IMR-90 (cell line): ENCODE measurements around the gene TYRP1. TPM values are rescaled to one million over a fixed set of nuclear protein-coding genes. Genes with fewer than 3 reads are reported as not detected.

Experiments used
- ATAC-seq: fragments of 200-7000 bp; cut with Tn5 transposase; 2 replicates; pipeline ENCODE4 v1.9.1; 2020; ENCODE audit warnings: low read depth, mild to moderate bottlenecking, moderate library complexity
- BruUV-seq: library from RNA; stranded (reverse); fragments of 400-500 nt; replicated peaks from 2 replicates; lab custom pipeline; 2021; lab: Mats Ljungman, UMichigan
- CTCF ChIA-PET: fragments of 300-600 bp; formaldehyde crosslinking; extraction: SDS; loops from one replicate; lab custom pipeline; 2021; ENCODE audit warnings: antibody characterized with exemption; lab: Yijun Ruan, JAX
- POLR2A ChIA-PET: fragments of 300-600 bp; sonication (Branson Sonifier 250); formaldehyde crosslinking; loops from one replicate; lab custom pipeline; 2022; ENCODE audit warnings: antibody characterized with exemption; ENCODE audit not compliant: unreplicated experiment; lab: Charles Lee
- DNase-seq: peaks from one replicate; pipeline ENCODE4 v3.0.0; 2013
- H2AFZ ChIP-seq: replicated peaks from 2 replicates; pipeline ENCODE3; 2013; ENCODE audit warnings: low read length, mild to moderate bottlenecking; ENCODE audit not compliant: poor library complexity
- H2AK5ac ChIP-seq: 2 replicates; pipeline ENCODE4 v1.6.1; 2013; ENCODE audit warnings: low read depth, low read length, inconsistent platforms
- H2AK9ac ChIP-seq: replicated peaks from 2 replicates; pipeline ENCODE3; 2013; ENCODE audit warnings: mild to moderate bottlenecking, low read depth, low read length, moderate library complexity; ENCODE audit not compliant: poor library complexity
- H2BK120ac ChIP-seq: 2 replicates; pipeline ENCODE4 v1.6.1; 2013; ENCODE audit warnings: low read depth, low read length, inconsistent platforms
- H2BK15ac ChIP-seq: 3 replicates; pipeline ENCODE4 v1.6.1; 2013; ENCODE audit warnings: low read depth, low read length, inconsistent platforms
- H2BK20ac ChIP-seq: 2 replicates; pipeline ENCODE4 v1.6.1; 2013; ENCODE audit warnings: low read depth, mild to moderate bottlenecking, inconsistent platforms, low read length, moderate library complexity
- H2BK5ac ChIP-seq: 2 replicates; pipeline ENCODE4 v1.6.1; 2013; ENCODE audit warnings: mild to moderate bottlenecking, low read depth, low read length, inconsistent platforms; ENCODE audit not compliant: poor library complexity, severe bottlenecking
- H3K14ac ChIP-seq: replicated peaks from 2 replicates; pipeline ENCODE4 v1.6.1; 2013; ENCODE audit warnings: low read depth, low read length, inconsistent platforms
- H3K18ac ChIP-seq: 2 replicates; pipeline ENCODE4 v1.6.1; 2013; ENCODE audit warnings: low read depth, low read length, control low read depth
- H3K23ac ChIP-seq: 2 replicates; pipeline ENCODE4 v1.6.1; 2013; ENCODE audit warnings: low read depth, low read length, inconsistent platforms
- H3K27ac ChIP-seq: 2 replicates; pipeline ENCODE4 v1.5.1; 2013; ENCODE audit warnings: mild to moderate bottlenecking, control low read depth, low read length; ENCODE audit not compliant: insufficient read depth
- H3K27me3 ChIP-seq: 2 replicates; pipeline ENCODE4 v1.6.1; 2013; ENCODE audit warnings: low read length; ENCODE audit not compliant: control insufficient read depth, insufficient read depth
- H3K36me3 ChIP-seq: 2 replicates; pipeline ENCODE4 v1.6.1; 2013; ENCODE audit warnings: low read length, mixed read lengths; ENCODE audit not compliant: control insufficient read depth, insufficient read depth
- H3K4ac ChIP-seq: 2 replicates; pipeline ENCODE4 v1.6.1; 2013; ENCODE audit warnings: low read depth, low read length, inconsistent platforms
- H3K4me1 ChIP-seq: 2 replicates; pipeline ENCODE4 v1.6.1; 2013; ENCODE audit warnings: low read length, mixed read lengths; ENCODE audit not compliant: control insufficient read depth, insufficient read depth
- H3K4me2 ChIP-seq: 2 replicates; pipeline ENCODE4 v1.6.1; 2013; ENCODE audit warnings: low read depth, mild to moderate bottlenecking, control low read depth, low read length, moderate library complexity
- H3K4me3 ChIP-seq: 2 replicates; pipeline ENCODE4 v1.5.1; 2013; ENCODE audit warnings: low read depth, mild to moderate bottlenecking, control low read depth, low read length, moderate library complexity; ENCODE audit not compliant: insufficient read depth
- H3K56ac ChIP-seq: 2 replicates; pipeline ENCODE4 v1.6.1; 2013; ENCODE audit warnings: low read length, inconsistent platforms; ENCODE audit not compliant: insufficient read depth; ENCODE audit errors: extremely low read depth
- H3K79me1 ChIP-seq, 2 experiments: 2 replicates each; pipeline ENCODE4 v1.6.1; 2013; ENCODE audit warnings: low read length in 2 of 2, inconsistent platforms in 1 of 2, low read depth in 1 of 2
- H3K9ac ChIP-seq: 2 replicates; pipeline ENCODE4 v1.6.1; 2013; ENCODE audit warnings: low read depth, low read length, control low read depth
- H3K9me1 ChIP-seq: 2 replicates; pipeline ENCODE4 v1.6.1; 2013; ENCODE audit warnings: low read length, inconsistent platforms; ENCODE audit not compliant: insufficient read depth
- H3K9me3 ChIP-seq: 2 replicates; pipeline ENCODE4 v1.6.1; 2013; ENCODE audit warnings: low read length; ENCODE audit not compliant: control insufficient read depth, insufficient read depth
- H4K20me1 ChIP-seq: 2 replicates; pipeline ENCODE4 v1.6.1; 2013; ENCODE audit warnings: low read length, inconsistent platforms; ENCODE audit not compliant: insufficient read depth
- H4K5ac ChIP-seq: 2 replicates; pipeline ENCODE4 v1.6.1; 2013; ENCODE audit warnings: mild to moderate bottlenecking, low read depth, low read length, control low read depth
- H4K8ac ChIP-seq, 2 experiments: 2 replicates each; pipeline ENCODE4 v1.6.1; 2013; ENCODE audit warnings: low read depth in 2 of 2, low read length in 2 of 2, control low read depth in 1 of 2, inconsistent platforms in 1 of 2
- H4K91ac ChIP-seq: 2 replicates; pipeline ENCODE4 v1.6.1; 2013; ENCODE audit warnings: low read depth, low read length, inconsistent platforms; ENCODE audit not compliant: insufficient read depth
- BHLHE40 ChIP-seq: fragments of 150-350 bp; IDR thresholded peaks from 2 replicates; pipeline ENCODE4 v1.6.1; 2016; ENCODE audit warnings: mild to moderate bottlenecking, low read depth, low read length
- CEBPB ChIP-seq: IDR thresholded peaks from 2 replicates; pipeline ENCODE4 v1.6.1; 2012; ENCODE audit warnings: low read depth, low read length, improper control_type of control experiment
- CHD1 ChIP-seq: IDR thresholded peaks from 2 replicates; pipeline ENCODE4 v1.6.1; 2012; ENCODE audit warnings: low read depth, low read length, improper control_type of control experiment
- FOS ChIP-seq: fragments of 150-350 bp; IDR thresholded peaks from 2 replicates; pipeline ENCODE4 v1.6.1; 2016; ENCODE audit warnings: low read depth, low read length
- MAFK ChIP-seq: IDR thresholded peaks from 2 replicates; pipeline ENCODE4 v1.6.1; 2012; ENCODE audit warnings: low read depth, low read length, improper control_type of control experiment
- MAZ ChIP-seq: IDR thresholded peaks from 2 replicates; pipeline ENCODE4 v1.6.1; 2012; ENCODE audit warnings: low read depth, mild to moderate bottlenecking, low read length, improper control_type of control experiment, moderate library complexity, borderline replicate concordance
- MXI1 ChIP-seq: IDR thresholded peaks from 2 replicates; pipeline ENCODE4 v1.6.1; 2012; ENCODE audit warnings: low read depth, mild to moderate bottlenecking, low read length, moderate library complexity, borderline replicate concordance
- NFE2L2 ChIP-seq: fragments of 150-350 bp; IDR thresholded peaks from 2 replicates; pipeline ENCODE4 v1.6.1; 2016; ENCODE audit warnings: low read depth, mild to moderate bottlenecking, low read length
- POLR2A ChIP-seq: IDR thresholded peaks from 2 replicates; pipeline ENCODE4 v1.6.1; 2012; ENCODE audit warnings: mild to moderate bottlenecking, low read depth, low read length
- RAD21 ChIP-seq: IDR thresholded peaks from 2 replicates; pipeline ENCODE4 v1.6.1; 2012; ENCODE audit warnings: low read length, improper control_type of control experiment
- RCOR1 ChIP-seq: IDR thresholded peaks from 2 replicates; pipeline ENCODE4 v1.6.1; 2012; ENCODE audit warnings: mild to moderate bottlenecking, low read length, improper control_type of control experiment; ENCODE audit not compliant: insufficient replicate concordance
- RFX5 ChIP-seq: IDR thresholded peaks from 2 replicates; pipeline ENCODE4 v1.8.0; 2012; ENCODE audit warnings: low read depth, mild to moderate bottlenecking, low read length, moderate library complexity
- SMC3 ChIP-seq: fragments of 150-350 bp; IDR thresholded peaks from 2 replicates; pipeline ENCODE4 v1.6.1; 2016; ENCODE audit warnings: low read depth, mild to moderate bottlenecking, antibody characterized with exemption, low read length, moderate library complexity
- WGBS, 2 experiments: methylation state at CpG; one replicate each; pipeline versions ENCODE4 v1.1.5 to v1.1.7; 2013; ENCODE audit warnings: missing lambda C conversion rate in 2 of 2; ENCODE audit not compliant: insufficient read length in 1 of 2; ENCODE audit errors: extremely low coverage in 2 of 2; 5-methylcytosine and 5-hydroxymethylcytosine counted together
- dilution Hi-C: fragments of 300-500 bp; cut with HindIII; formaldehyde crosslinking; loops from one replicate; pipeline ENCODE4 v1.14.3; 2018; ENCODE audit warnings: low sequenced_read_pairs; ENCODE audit not compliant: unreplicated experiment
- in situ Hi-C: fragments of 300-500 bp; cut with MboI; formaldehyde crosslinking; loops from 3 replicates; pipeline ENCODE4 v1.14.3; 2019; ENCODE audit warnings: low sequenced_read_pairs, inconsistent platforms, mixed read lengths
- intact Hi-C: fragments of 100-400 bp; cut with micrococcal nuclease; formaldehyde crosslinking; loops from 2 replicates; pipeline ENCODE4 v1.10.0; 2022
- polyA plus RNA-seq, 3 experiments: library from polyadenylated mRNA; depleted of rRNA; stranded (reverse); fragments of >200 nt; gene quantifications; 2 replicates each; pipeline ENCODE4 v1.2.3, GENCODE V29; 2012; ENCODE audit warnings: low replicate concordance in 1 of 3
- total RNA-seq: library from RNA; depleted of rRNA; stranded (reverse); fragments of >200 nt; gene quantifications from 2 replicates; pipeline ENCODE4 v1.2.3, GENCODE V29; 2012
- TF ChIP-seq, protein P1 (sequence below): fragments of 150-350 bp; IDR thresholded peaks from 2 replicates; pipeline ENCODE4 v1.6.1; 2017; ENCODE audit warnings: mild to moderate bottlenecking, antibody characterized with exemption, low read length, low read depth
- TF ChIP-seq, protein P2 (sequence below): conservative IDR thresholded peaks from 2 replicates; pipeline ENCODE4 v1.5.1; 2012; ENCODE audit warnings: mild to moderate bottlenecking, low read depth, low read length, improper control_type of control experiment
- TF ChIP-seq, protein P3 (sequence below): fragments of 150-350 bp; IDR thresholded peaks from 2 replicates; pipeline ENCODE4 v1.6.1; 2016; ENCODE audit warnings: low read depth, mild to moderate bottlenecking, low read length, moderate library complexity, borderline replicate concordance

Gene TYRP1
- total and polyA plus RNA-seq, 2 of the 4 experiments (the other 2 are of a cell fraction) = 0.60 to 0.90 TPM

DNA sequence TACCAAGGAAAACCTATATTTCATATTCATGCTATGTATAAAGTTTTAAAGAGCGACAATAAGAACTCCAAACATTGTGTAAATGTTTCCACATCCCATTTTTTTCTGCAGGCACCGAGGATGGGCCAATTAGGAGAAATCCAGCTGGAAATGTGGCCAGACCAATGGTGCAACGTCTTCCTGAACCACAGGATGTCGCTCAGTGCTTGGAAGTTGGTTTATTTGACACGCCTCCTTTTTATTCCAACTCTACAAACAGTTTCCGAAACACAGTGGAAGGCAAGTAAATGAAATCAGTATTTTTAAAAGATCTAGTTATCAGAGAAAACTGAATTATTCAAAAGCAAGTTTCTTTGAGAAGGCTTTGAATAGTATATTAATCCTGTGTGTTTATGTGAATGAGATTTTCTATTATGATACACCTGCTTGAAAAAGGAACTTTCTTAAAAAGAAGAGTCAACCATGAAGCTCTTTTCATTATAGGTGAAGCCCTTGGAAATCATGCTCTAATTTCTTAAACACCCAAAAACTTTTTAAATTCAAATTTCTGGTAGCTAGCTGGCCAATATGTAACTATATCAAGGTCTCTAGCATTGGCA is 9.1 kb downstream of the TYRP1 start:
- no peak overlapping the region for H2AK9ac ChIP-seq
- H4K5ac ChIP-seq = no peak overlapping the region
- no peak overlapping the region for H2BK15ac ChIP-seq
- CTCF ChIA-PET = interaction anchor here (0.6 to 1.4 kb wide), 6 partner anchors 10 to 387 kb away, joined by 3 to 5 read pairs (median 4); no protein-coding TSS in a partner anchor
- no peak overlapping the region for H3K4me2 ChIP-seq
- no peak overlapping the region for H2AFZ ChIP-seq
- no peaks in the 10 kb centered on the region for H3K9me3 ChIP-seq
- TF ChIP-seq MXI1 (no peak), RAD21 (peak; percentile 80), MAFK (no peak), FOS (no peak), RFX5 (no peak), SMC3 (peak; percentile 67), POLR2A (no peak), BHLHE40 (no peak), MAZ (no peak), CHD1 (no peak), CEBPB (peak; percentile 33; the same call in 1 of the 2 replicates), NFE2L2 (no peak), RCOR1 (no peak)
- TF ChIP-seq, protein P1, sequence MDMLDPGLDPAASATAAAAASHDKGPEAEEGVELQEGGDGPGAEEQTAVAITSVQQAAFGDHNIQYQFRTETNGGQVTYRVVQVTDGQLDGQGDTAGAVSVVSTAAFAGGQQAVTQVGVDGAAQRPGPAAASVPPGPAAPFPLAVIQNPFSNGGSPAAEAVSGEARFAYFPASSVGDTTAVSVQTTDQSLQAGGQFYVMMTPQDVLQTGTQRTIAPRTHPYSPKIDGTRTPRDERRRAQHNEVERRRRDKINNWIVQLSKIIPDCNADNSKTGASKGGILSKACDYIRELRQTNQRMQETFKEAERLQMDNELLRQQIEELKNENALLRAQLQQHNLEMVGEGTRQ = no peak
- TF ChIP-seq, protein P2, sequence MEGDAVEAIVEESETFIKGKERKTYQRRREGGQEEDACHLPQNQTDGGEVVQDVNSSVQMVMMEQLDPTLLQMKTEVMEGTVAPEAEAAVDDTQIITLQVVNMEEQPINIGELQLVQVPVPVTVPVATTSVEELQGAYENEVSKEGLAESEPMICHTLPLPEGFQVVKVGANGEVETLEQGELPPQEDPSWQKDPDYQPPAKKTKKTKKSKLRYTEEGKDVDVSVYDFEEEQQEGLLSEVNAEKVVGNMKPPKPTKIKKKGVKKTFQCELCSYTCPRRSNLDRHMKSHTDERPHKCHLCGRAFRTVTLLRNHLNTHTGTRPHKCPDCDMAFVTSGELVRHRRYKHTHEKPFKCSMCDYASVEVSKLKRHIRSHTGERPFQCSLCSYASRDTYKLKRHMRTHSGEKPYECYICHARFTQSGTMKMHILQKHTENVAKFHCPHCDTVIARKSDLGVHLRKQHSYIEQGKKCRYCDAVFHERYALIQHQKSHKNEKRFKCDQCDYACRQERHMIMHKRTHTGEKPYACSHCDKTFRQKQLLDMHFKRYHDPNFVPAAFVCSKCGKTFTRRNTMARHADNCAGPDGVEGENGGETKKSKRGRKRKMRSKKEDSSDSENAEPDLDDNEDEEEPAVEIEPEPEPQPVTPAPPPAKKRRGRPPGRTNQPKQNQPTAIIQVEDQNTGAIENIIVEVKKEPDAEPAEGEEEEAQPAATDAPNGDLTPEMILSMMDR = peak; percentile 76
- TF ChIP-seq, protein P3, sequence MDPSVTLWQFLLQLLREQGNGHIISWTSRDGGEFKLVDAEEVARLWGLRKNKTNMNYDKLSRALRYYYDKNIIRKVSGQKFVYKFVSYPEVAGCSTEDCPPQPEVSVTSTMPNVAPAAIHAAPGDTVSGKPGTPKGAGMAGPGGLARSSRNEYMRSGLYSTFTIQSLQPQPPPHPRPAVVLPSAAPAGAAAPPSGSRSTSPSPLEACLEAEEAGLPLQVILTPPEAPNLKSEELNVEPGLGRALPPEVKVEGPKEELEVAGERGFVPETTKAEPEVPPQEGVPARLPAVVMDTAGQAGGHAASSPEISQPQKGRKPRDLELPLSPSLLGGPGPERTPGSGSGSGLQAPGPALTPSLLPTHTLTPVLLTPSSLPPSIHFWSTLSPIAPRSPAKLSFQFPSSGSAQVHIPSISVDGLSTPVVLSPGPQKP = no peak
- in situ Hi-C loops = no loop called here
- ATAC-seq (peak; percentile 87), DNase-seq (peak; percentile 70)
- no peak overlapping the region for H3K23ac ChIP-seq
- H3K27me3 ChIP-seq = no peaks in the 10 kb centered on the region
- H4K91ac ChIP-seq = no peak overlapping the region
- WGBS, 2 experiments = no CpG with 5 or more reads among the region's 6 CpGs
- H3K18ac ChIP-seq = no peak overlapping the region
- H2BK120ac ChIP-seq = no peak overlapping the region
- BruUV-seq = no TSS peak
- no peaks in the 10 kb centered on the region for H3K36me3 ChIP-seq
- no peak overlapping the region for H4K8ac ChIP-seq
- H3K56ac ChIP-seq = no peak overlapping the region
- no peaks in the 10 kb centered on the region for H3K79me1 ChIP-seq
- H3K9me1 ChIP-seq = no peaks in the 10 kb centered on the region
- no peak overlapping the region for H2BK20ac ChIP-seq
- no peak overlapping the region for H3K14ac ChIP-seq
- intact Hi-C loops = loop anchor here (5.0 kb wide), 2 partner anchors 385 to 1725 kb away; no protein-coding TSS in a partner anchor
- no peak overlapping the region for H2BK5ac ChIP-seq
- no peak overlapping the region for H3K9ac ChIP-seq
- H2AK5ac ChIP-seq = no peak overlapping the region
- dilution Hi-C loops = no loop called here
- H3K4me1 ChIP-seq = no peaks in the 10 kb centered on the region; the same call in none of the 2 replicates
- no peak overlapping the region for H3K4me3 ChIP-seq
- POLR2A ChIA-PET = no interaction called here
- H3K27ac ChIP-seq = no peak overlapping the region
- no peak overlapping the region for H3K4ac ChIP-seq
- no peaks in the 10 kb centered on the region for H4K20me1 ChIP-seq
